ENCODE measurements around the gene ZNF43. TPM values are rescaled to one million over a fixed set of nuclear protein-coding genes. Genes with fewer than 3 reads are reported as not detected.
"Not testable (repeated sequence)": the region's sequence is repeated elsewhere in the genome, so short reads cannot be mapped to it uniquely, and the experiment has no call there.

The ZNF43 gene
- total RNA-seq, 1 experiment from 2014 or later: 51.6 TPM

DNA sequence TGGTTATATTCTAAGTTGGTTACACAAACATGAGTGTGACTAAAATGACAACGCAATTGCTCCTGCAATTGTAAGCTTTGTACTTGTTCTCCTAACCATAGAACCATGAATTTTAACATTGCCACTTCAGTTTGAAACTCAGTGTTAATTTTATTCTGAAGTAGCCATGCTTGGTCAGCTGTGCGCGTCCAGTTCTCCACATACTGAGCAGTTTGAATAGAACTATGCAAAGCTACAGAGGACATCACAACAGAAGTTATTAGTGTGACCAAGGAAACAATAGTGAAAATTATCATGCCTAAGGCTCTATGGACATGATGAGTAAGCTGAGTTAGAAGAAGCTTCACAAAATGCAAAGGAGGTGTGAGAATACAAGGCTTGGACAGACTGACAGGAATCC, 49.0 kb downstream of the ZNF43 start:
- H3T11ph ChIP-seq (ENCODE audit: low read length): no peak overlapping the region
- Mint-ChIP-seq H3K9me3 (peaks cover 63 to 72% of the 10 kb centered on the region in 2 experiments), H3K4me1 (no peaks in the 10 kb centered on the region), H3K4me3 (no peak overlapping the region), H3K36me3 (ENCODE audit: insufficient read depth in 1 of 3, low read depth in 3 of 3) (peaks cover 7 to 15% (median 8%) of the 10 kb centered on the region in 3 experiments), H3K27me3 (ENCODE audit: low read depth) (no peaks in the 10 kb centered on the region), H3K27ac (no peak overlapping the region)
- no CpG with 5 or more reads among the region's 3 CpGs for WGBS (ENCODE audit: extremely low coverage, insufficient read length, low lambda C conversion rate)
- no peak overlapping the region for H2AK5ac ChIP-seq (ENCODE audit: insufficient read length, low read length)
- H3K9me3 ChIP-seq (ENCODE audit: control insufficient read depth, low read depth, low read length): peaks cover 29% of the 10 kb centered on the region
- H4K5ac ChIP-seq (ENCODE audit: insufficient read length, low read depth, low read length): no peak overlapping the region
- DNase-seq: no peak
- H3K9ac ChIP-seq (ENCODE audit: extremely low read depth, insufficient read length, low read length): no peak overlapping the region
- H3K27me3 ChIP-seq (ENCODE audit: insufficient read depth, low read length): no peaks in the 10 kb centered on the region
- H3K18ac ChIP-seq (ENCODE audit: insufficient read length, low read depth, low read length): no peak overlapping the region
- H2BK12ac ChIP-seq (ENCODE audit: insufficient read length, low read depth, low read length): no peak overlapping the region
- H2BK5ac ChIP-seq (ENCODE audit: insufficient read length, low read length): no peak overlapping the region
- no peaks in the 10 kb centered on the region for H4K20me1 ChIP-seq (ENCODE audit: control insufficient read depth, insufficient read depth, insufficient read length)
- no peak overlapping the region for H4K91ac ChIP-seq (ENCODE audit: insufficient read length, low read depth, low read length)
- H2BK15ac ChIP-seq (ENCODE audit: low read depth, low read length): no peak overlapping the region
- H3K79me1 ChIP-seq (ENCODE audit: insufficient read depth, low read depth, low read length, poor library complexity, severe bottlenecking): no peaks in the 10 kb centered on the region
- H3K23me2 ChIP-seq (ENCODE audit: insufficient read length, low read depth, low read length, poor library complexity, severe bottlenecking): no peaks in the 10 kb centered on the region
- TF ChIP-seq, protein P1, sequence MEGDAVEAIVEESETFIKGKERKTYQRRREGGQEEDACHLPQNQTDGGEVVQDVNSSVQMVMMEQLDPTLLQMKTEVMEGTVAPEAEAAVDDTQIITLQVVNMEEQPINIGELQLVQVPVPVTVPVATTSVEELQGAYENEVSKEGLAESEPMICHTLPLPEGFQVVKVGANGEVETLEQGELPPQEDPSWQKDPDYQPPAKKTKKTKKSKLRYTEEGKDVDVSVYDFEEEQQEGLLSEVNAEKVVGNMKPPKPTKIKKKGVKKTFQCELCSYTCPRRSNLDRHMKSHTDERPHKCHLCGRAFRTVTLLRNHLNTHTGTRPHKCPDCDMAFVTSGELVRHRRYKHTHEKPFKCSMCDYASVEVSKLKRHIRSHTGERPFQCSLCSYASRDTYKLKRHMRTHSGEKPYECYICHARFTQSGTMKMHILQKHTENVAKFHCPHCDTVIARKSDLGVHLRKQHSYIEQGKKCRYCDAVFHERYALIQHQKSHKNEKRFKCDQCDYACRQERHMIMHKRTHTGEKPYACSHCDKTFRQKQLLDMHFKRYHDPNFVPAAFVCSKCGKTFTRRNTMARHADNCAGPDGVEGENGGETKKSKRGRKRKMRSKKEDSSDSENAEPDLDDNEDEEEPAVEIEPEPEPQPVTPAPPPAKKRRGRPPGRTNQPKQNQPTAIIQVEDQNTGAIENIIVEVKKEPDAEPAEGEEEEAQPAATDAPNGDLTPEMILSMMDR (conservative IDR thresholded peaks at IDR 0.05): no peak
- no peak overlapping the region for H3K4me2 ChIP-seq (ENCODE audit: insufficient read depth, insufficient read length, low read length)
- H3K56ac ChIP-seq (ENCODE audit: insufficient read length, low read depth, low read length): no peak overlapping the region
- no peak overlapping the region for H3K23ac ChIP-seq (ENCODE audit: insufficient read length, low read depth, low read length)
- H2BK20ac ChIP-seq (ENCODE audit: low read depth, low read length, poor library complexity, severe bottlenecking): no peak overlapping the region
- no peak overlapping the region for H3K27ac ChIP-seq (ENCODE audit: insufficient read length, low read depth, low read length)
- H3K14ac ChIP-seq (ENCODE audit: insufficient read depth, low read length): no peak overlapping the region
- no peak overlapping the region for H4K8ac ChIP-seq (replicated peaks; ENCODE audit: insufficient read length, low read depth, low read length)
- no peak overlapping the region for H2AFZ ChIP-seq (ENCODE audit: low read length)
- H2BK120ac ChIP-seq (ENCODE audit: low read depth, low read length, poor library complexity, severe bottlenecking): no peak overlapping the region
- H3K79me2 ChIP-seq (ENCODE audit: insufficient read depth, low read length): no peaks in the 10 kb centered on the region; the same call in 1 of the 2 replicates
- no peak overlapping the region for H3K4ac ChIP-seq (ENCODE audit: low read depth, low read length)
- no peaks in the 10 kb centered on the region for H3K4me1 ChIP-seq (ENCODE audit: insufficient read depth, low read length)

DNA sequence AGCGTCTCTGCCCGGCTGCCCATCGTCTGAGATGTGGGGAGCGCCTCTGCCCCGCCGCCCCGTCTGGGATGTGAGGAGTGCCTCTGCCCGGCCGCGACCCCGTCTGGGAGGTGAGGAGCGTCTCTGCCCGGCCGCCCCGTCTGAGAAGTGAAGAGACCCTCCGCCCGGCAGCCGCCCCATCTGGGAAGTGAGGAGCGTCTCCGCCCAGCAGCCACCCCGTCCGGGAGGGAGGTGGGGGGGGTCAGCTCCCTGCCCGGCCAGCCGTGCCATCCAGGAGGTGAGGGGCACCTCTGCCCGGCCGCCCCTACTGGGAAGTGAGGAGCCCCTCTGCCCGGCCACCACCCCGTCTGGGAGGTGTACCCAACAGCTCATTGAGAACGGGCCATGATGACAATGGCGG, 60.2 kb downstream of the ZNF43 start:
- H3K23ac ChIP-seq (ENCODE audit: insufficient read length, low read depth, low read length); H2AFZ ChIP-seq (ENCODE audit: low read length); H3K27me3 ChIP-seq (ENCODE audit: insufficient read depth, low read length); H2BK12ac ChIP-seq (ENCODE audit: insufficient read length, low read depth, low read length); H3K36me3 Mint-ChIP-seq (ENCODE audit: insufficient read depth in 1 of 3, low read depth in 3 of 3); H2AK5ac ChIP-seq (ENCODE audit: insufficient read length, low read length); H3K9me3 ChIP-seq (ENCODE audit: control insufficient read depth, low read depth, low read length); H2BK15ac ChIP-seq (ENCODE audit: low read depth, low read length); H4K91ac ChIP-seq (ENCODE audit: insufficient read length, low read depth, low read length); H3K4me1 ChIP-seq (ENCODE audit: insufficient read depth, low read length); H3K79me2 ChIP-seq (ENCODE audit: insufficient read depth, low read length); H4K20me1 ChIP-seq (ENCODE audit: control insufficient read depth, insufficient read depth, insufficient read length); H3T11ph ChIP-seq (ENCODE audit: low read length); H2BK5ac ChIP-seq (ENCODE audit: insufficient read length, low read length); H3K56ac ChIP-seq (ENCODE audit: insufficient read length, low read depth, low read length); DNase-seq; H3K9ac ChIP-seq (ENCODE audit: extremely low read depth, insufficient read length, low read length); H3K27ac ChIP-seq (ENCODE audit: insufficient read length, low read depth, low read length); H4K8ac ChIP-seq (replicated peaks; ENCODE audit: insufficient read length, low read depth, low read length); H3K18ac ChIP-seq (ENCODE audit: insufficient read length, low read depth, low read length); H3K23me2 ChIP-seq (ENCODE audit: insufficient read length, low read depth, low read length, poor library complexity, severe bottlenecking); H3K4me2 ChIP-seq (ENCODE audit: insufficient read depth, insufficient read length, low read length); H3K79me1 ChIP-seq (ENCODE audit: insufficient read depth, low read depth, low read length, poor library complexity, severe bottlenecking); H3K27me3 Mint-ChIP-seq (ENCODE audit: low read depth); H3K27ac Mint-ChIP-seq; H3K4me3 Mint-ChIP-seq; H4K5ac ChIP-seq (ENCODE audit: insufficient read length, low read depth, low read length); H2BK20ac ChIP-seq (ENCODE audit: low read depth, low read length, poor library complexity, severe bottlenecking); H3K4ac ChIP-seq (ENCODE audit: low read depth, low read length); H3K14ac ChIP-seq (ENCODE audit: insufficient read depth, low read length); H3K4me1 Mint-ChIP-seq; H2BK120ac ChIP-seq (ENCODE audit: low read depth, low read length, poor library complexity, severe bottlenecking): not testable (repeated sequence)
- H3K9me3 Mint-ChIP-seq: peaks cover 39 to 55% of the 10 kb centered on the region in 2 experiments; a peak in 4 of 5 replicates
- WGBS (ENCODE audit: extremely low coverage, insufficient read length, low lambda C conversion rate): no CpG with 5 or more reads among the region's 30 CpGs

All from H9 (cell line).